Uterus (tissue), 2 donors: ENCODE measurements around the gene PMAIP1.

Experiments
- CTCF ChIP-seq, 4 experiments: fragments of 200-600 bp in 2 of 4; fragments of 450-650 bp in 2 of 4; sonication (generic) in 2 of 4; IDR thresholded peaks; one replicate each; pipeline ENCODE4 v1.5.1; 2016 to 2019; ENCODE audit warnings: antibody characterized with exemption in 4 of 4, mild to moderate bottlenecking in 2 of 4, moderate library complexity in 1 of 4
- POLR2A ChIP-seq, 2 donors: fragments of 450-650 bp; IDR thresholded peaks; one replicate each; pipeline ENCODE4 v1.6.1; 2016; ENCODE audit warnings: antibody characterized with exemption in 2 of 2, mild to moderate bottlenecking in 1 of 2, moderate library complexity in 1 of 2

GRCh38 chr18:59928201-59928600, 28.4 kb downstream of the PMAIP1 start:
- TF ChIP-seq CTCF (IDR thresholded peaks at IDR 0.05), result no peak
- TF ChIP-seq POLR2A (IDR thresholded peaks at IDR 0.05), result no peak
